ENCODE data around the gene TCF7L2. TPM values are rescaled to one million over a fixed set of nuclear protein-coding genes. Genes with fewer than 3 reads are reported as not detected.

TCF7L2 gene
- total RNA-seq, 4 donors from 2014 or later, result 25.1 to 38.9 (median 26.9) TPM

- H3K27ac ChIP-seq, result peak overlapping the region; percentile 86 to 98 (median 96)
- TF ChIP-seq EP300 (IDR thresholded peaks at IDR 0.05) (peak in 1 of 2 donors; percentile 83), CTCF (IDR thresholded peaks at IDR 0.05) (no peak), POLR2A (IDR thresholded peaks at IDR 0.05) (peak in 1 of 2 donors; percentile 13)
- H3K4me3 ChIP-seq, result peak overlapping the region; percentile 56 to 88 (median 68)
- H3K9me3 ChIP-seq, result no peaks in the 10 kb centered on the region
- H3K36me3 ChIP-seq, result no peaks in the 10 kb centered on the region
- peaks cover 0 to 58% (median 19%) of the 10 kb centered on the region in 4 donors for H3K4me1 ChIP-seq
- no peaks in the 10 kb centered on the region for H3K27me3 ChIP-seq
- peak; percentile 33 to 62 for DNase-seq (ENCODE audit: low spot score in 2 of 2)
- WGBS, 2 donors, result 0 to 2% methylated on average over 34 to 44 of the region's 65 CpGs
Measured at GRCh38 chr10:112951359-112952281, 1.6 kb downstream of the TCF7L2 start.

DNA sequence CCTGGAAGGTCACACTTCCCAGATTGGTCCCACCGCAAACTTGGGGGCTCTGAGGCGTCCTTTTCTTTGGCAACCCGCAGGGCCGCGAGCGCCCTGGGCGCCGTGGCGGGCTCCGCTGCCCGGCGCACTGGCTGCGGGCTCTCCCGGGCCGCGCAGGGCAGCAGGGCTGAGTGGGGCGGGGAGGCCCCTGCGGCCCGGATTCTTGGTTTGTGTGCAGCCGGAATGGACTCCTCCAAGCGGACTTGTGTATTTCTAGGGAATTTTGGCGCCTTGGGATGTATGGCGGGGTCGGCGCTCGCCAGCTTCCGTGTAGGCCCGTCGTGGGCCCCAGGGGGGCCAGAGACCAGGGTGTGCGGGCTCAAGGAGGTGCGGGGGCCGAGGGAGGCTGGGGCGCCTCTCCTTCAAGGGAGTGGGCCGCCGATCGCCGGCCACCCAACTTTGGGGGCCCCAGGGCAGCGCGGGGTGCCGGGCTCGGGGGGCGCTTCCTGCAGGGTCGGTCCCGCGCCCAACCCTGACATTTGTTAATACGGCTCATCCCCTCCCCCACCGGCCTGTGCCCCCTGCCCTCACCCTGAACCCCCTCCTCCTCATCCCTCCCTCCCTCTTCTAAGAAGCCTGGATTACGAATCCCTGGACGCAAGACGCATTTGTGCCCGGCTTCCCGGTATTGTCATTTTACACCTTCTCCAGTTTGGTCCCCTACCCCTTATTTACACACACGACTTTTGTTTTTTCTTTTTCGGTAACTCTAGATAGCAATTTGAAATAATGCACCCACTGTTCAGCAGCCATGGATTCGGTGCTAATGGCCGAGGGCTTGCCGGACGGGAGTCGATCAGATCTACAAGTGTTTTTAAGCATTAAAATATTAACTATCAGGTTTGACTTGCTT lies 2.5 kb downstream of the TCF7L2 start:
- Histone ChIP-seq H3K4me1 (peaks cover 0 to 64% (median 20%) of the 10 kb centered on the region in 4 donors), H3K9me3 (no peaks in the 10 kb centered on the region), H3K27me3 (no peaks in the 10 kb centered on the region), H3K36me3 (no peaks in the 10 kb centered on the region), H3K27ac (peak overlapping the region; percentile 86 to 98 (median 96)), H3K4me3 (peak overlapping the region; percentile 56 to 88 (median 68))
- no peak for DNase-seq (ENCODE audit: low spot score in 2 of 2)
- TF ChIP-seq POLR2A (IDR thresholded peaks at IDR 0.05), result no peak
- TF ChIP-seq EP300 (IDR thresholded peaks at IDR 0.05), result no peak
- no peak for TF ChIP-seq CTCF (IDR thresholded peaks at IDR 0.05)
- 4 to 11% methylated on average over 22 to 47 of the region's 59 CpGs for WGBS, 2 donors

DNA sequence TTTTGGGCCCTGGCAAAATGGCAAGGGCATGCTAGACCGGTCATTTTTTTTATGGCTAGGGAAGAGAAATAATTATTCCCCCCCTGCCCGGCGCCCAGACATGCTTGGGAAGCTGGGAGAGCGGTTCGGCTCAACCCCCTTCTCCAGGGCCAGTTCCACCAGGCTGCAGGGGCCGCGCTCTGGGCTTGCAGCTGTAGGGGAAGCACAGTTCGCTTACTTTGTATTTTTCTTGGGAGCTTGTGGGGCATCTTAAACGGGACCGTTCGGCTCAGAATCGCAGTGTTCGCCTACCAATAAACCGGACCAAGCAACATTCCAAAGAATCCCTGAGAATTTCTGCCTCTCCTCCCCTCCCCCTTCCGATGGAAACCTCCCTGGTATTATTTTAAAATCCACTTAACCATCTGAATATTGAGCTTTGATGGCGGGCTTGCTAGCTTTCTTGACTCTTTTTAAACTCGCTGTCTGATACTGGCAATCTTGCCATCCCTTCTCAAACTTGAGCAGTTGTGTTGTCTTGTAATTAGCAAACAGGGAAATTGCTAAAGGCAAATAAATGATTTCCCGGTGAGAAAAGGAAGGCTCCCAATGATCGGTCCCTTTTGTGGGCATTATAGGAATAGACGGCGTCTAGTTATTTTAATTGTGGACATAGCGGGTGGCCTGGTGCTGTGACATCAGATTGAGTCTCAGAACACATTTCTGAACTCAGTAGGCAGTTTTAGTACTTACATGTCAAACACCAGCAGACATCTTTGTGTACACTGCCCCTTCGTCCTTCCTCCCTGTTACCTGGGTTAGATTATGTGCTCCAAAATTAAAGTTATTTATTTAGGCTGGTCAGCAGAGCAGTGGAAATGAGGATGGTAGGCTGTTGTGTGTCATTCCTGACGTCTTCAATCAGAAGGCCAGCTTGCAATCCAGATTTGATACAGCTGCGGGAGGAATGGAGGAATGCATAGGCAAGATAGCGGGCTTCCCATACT lies 3.4 kb downstream of the TCF7L2 start:
- Histone ChIP-seq H3K9me3 (no peaks in the 10 kb centered on the region), H3K36me3 (no peaks in the 10 kb centered on the region), H3K27me3 (no peaks in the 10 kb centered on the region), H3K4me1 (peaks cover 0 to 72% (median 20%) of the 10 kb centered on the region in 4 donors), H3K4me3 (peak overlapping the region; percentile 56 to 88 (median 68)), H3K27ac (peak overlapping the region; percentile 86 to 98 (median 96))
- TF ChIP-seq EP300 (IDR thresholded peaks at IDR 0.05), result no peak
- no peak for TF ChIP-seq POLR2A (IDR thresholded peaks at IDR 0.05)
- no peak for TF ChIP-seq CTCF (IDR thresholded peaks at IDR 0.05)
- WGBS, 2 donors, result 36 to 40% methylated on average over 26 of the region's 26 CpGs
- DNase-seq (ENCODE audit: low spot score in 2 of 2), result no peak

GRCh38 chr10:112954974-112955581 lies 5.0 kb downstream of the TCF7L2 start:
- DNase-seq (ENCODE audit: low spot score in 2 of 2), result no peak
- no peak for TF ChIP-seq EP300 (IDR thresholded peaks at IDR 0.05)
- TF ChIP-seq CTCF (IDR thresholded peaks at IDR 0.05), result no peak
- TF ChIP-seq POLR2A (IDR thresholded peaks at IDR 0.05), result no peak
- peaks cover 0 to 76% (median 29%) of the 10 kb centered on the region in 4 donors for H3K4me1 ChIP-seq
- no peaks in the 10 kb centered on the region for H3K9me3 ChIP-seq
- WGBS, 2 donors, result 45 to 51% methylated on average over 7 of the region's 7 CpGs
- peak overlapping the region in 3 of 4 donors; percentile 11 to 96 (median 68) for H3K27ac ChIP-seq
- H3K36me3 ChIP-seq, result no peaks in the 10 kb centered on the region
- no peaks in the 10 kb centered on the region for H3K27me3 ChIP-seq
- H3K4me3 ChIP-seq, result peak overlapping the region in 3 of 4 donors; percentile 4 to 33 (median 24)

All from tibial nerve (tissue), 4 donors.